ENCODE data around the gene C5orf15.
"Not testable (repeated sequence)": the region's sequence is repeated elsewhere in the genome, so short reads cannot be mapped to it uniquely, and the experiment has no call there.

Gene C5orf15

DNA sequence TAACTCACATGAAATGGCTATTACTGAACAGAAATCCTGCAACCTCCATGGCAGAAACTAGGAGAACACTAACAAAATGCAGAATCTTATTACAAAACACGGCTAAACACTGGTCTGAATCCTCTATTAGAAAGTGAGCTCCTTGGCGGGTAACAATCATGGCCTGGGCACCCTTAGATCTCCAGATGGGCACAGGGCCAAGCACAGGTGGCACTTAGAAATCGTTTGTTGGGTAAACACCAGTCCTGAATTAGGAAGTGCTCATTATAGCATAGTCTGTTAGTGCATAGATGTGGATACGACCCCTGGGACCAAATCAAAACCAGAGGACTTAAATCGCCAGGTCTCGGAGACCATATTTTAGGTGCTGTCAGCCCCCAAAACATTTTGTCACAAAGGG, 22.0 kb upstream of the C5orf15 start:
- Histone ChIP-seq H3K27ac (no peak overlapping the region), H3K4me3 (no peak overlapping the region), H3K9me3 (ENCODE audit: low read depth, low read length) (no peaks in the 10 kb centered on the region), H3K36me3 (ENCODE audit: insufficient read depth, low read length) (peaks cover 56% of the 10 kb centered on the region), H3K9ac (ENCODE audit: insufficient read length) (no peak overlapping the region)
- DNase-seq (ENCODE audit: low read depth, low spot score): no peak
- no peak for TF ChIP-seq POLR2AphosphoS5 (IDR thresholded peaks at IDR 0.05; ENCODE audit: borderline replicate concordance, low read depth, low read length)

DNA sequence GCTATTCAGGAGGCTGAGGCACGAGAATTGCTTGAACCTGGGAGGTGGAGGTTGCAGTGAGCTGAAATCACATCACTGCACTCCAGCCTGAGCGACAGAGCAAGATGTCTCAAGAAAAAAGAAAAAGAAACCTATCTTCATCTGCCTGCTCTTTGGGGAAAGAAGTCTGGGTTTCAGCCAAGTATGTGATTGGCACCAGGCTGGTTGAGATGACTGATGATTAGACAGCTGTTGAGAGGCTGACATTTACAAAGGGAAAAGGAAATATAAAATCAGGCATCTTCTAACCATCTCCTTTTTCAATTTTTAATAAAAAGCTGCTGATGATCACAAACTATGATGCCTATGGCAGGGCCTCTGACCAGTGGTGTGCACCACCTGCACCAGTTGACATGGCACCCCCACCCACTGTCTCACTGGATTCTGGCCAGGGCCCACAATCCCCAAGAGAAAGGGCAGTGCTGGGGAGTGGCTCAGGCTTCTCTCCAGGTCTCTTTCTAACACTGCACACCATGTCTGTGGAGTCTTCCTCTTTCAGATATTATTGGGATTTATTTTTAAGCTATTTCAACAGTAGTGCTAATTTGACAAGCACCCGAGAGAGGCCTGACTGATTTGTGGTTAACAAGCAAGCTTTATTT, 17.2 kb upstream of the C5orf15 start:
- Histone ChIP-seq H3K4me3 (no peak overlapping the region), H3K9ac (ENCODE audit: insufficient read length) (no peak overlapping the region), H3K9me3 (ENCODE audit: low read depth, low read length) (no peaks in the 10 kb centered on the region), H3K36me3 (ENCODE audit: insufficient read depth, low read length) (peaks cover 74% of the 10 kb centered on the region), H3K27ac (no peak overlapping the region)
- no peak for DNase-seq (ENCODE audit: low read depth, low spot score)
- TF ChIP-seq EZH2 (IDR thresholded peaks at IDR 0.05) (no peak), POLR2AphosphoS5 (IDR thresholded peaks at IDR 0.05; ENCODE audit: borderline replicate concordance, low read depth, low read length) (no peak), FOXP2 (optimal IDR thresholded peaks at IDR 0.05; ENCODE audit: control extremely low read depth, extremely low read length, insufficient read depth) (no peak)

DNA sequence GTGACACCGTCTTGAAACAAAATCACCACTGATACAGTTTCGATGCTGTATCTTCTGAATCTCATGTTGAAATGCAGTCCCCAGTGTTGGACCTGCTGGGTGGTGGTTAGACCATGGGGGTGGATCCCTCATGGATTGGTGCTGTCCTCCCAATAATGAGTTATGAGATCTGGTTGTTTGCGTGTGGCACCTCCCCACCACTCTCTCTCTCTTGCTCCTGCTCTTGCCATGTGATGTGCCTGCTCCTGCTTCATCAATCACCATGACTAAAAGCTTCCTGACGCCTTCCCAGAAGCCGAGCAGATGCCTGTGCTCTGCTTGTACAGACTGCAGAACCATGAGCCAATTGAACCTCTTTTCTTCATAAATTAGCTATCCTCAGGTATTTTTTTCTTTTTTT, 15.2 kb upstream of the C5orf15 start:
- Histone ChIP-seq H3K27ac (no peak overlapping the region), H3K36me3 (ENCODE audit: insufficient read depth, low read length) (peaks cover 72% of the 10 kb centered on the region), H3K9ac (ENCODE audit: insufficient read length) (no peak overlapping the region), H3K9me3 (ENCODE audit: low read depth, low read length) (no peaks in the 10 kb centered on the region), H3K4me3 (no peak overlapping the region)
- TF ChIP-seq EZH2 (IDR thresholded peaks at IDR 0.05) (no peak), FOXP2 (optimal IDR thresholded peaks at IDR 0.05; ENCODE audit: control extremely low read depth, extremely low read length, insufficient read depth) (no peak), POLR2AphosphoS5 (IDR thresholded peaks at IDR 0.05; ENCODE audit: borderline replicate concordance, low read depth, low read length) (no peak)
- no peak for DNase-seq (ENCODE audit: low read depth, low spot score)

DNA sequence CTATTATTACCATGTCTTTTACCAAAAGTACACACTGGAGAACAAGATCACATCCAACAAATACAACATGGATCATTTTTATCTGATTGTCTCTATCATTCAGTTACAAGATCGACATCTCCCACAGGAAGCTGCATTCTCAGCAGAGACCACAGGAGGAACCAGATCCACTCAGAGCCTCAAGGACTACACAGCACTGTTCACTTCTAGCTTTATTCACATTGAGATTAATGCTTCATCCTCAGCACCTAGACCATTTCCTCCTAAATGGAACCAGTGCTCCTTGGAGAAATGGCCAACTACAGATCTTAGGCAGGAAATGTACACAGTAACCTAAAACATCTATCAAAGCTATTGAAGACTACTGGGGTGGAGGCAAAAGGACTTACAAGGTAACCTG, 13.3 kb upstream of the C5orf15 start:
- TF ChIP-seq EZH2 (IDR thresholded peaks at IDR 0.05) (no peak), POLR2AphosphoS5 (IDR thresholded peaks at IDR 0.05; ENCODE audit: borderline replicate concordance, low read depth, low read length) (no peak), FOXP2 (optimal IDR thresholded peaks at IDR 0.05; ENCODE audit: control extremely low read depth, extremely low read length, insufficient read depth) (no peak)
- no peaks in the 10 kb centered on the region for H3K9me3 ChIP-seq (ENCODE audit: low read depth, low read length)
- no peak overlapping the region for H3K27ac ChIP-seq
- DNase-seq (ENCODE audit: low read depth, low spot score): no peak
- peaks cover 76% of the 10 kb centered on the region for H3K36me3 ChIP-seq (ENCODE audit: insufficient read depth, low read length)
- no peak overlapping the region for H3K4me3 ChIP-seq
- H3K9ac ChIP-seq (ENCODE audit: insufficient read length): no peak overlapping the region

DNA sequence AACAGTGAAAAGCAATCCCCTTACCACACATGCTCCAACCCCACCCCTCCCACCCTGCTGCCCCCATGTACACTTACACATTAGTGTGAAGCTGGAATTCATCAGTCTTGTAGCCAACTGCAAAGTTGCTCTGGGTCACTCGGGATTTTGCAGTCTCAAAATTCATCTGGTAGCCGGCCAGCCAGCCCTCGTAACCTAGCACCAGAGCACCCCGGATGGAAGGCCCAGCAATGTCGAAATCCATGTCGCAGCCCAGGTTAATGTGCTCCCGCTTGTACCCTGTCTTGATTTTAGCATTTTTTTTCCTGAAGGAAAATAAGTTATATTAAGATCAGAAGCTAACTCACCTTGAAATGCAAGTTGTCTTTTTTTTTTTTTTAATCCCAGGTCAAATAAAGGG, 12.2 kb upstream of the C5orf15 start:
- no peak overlapping the region for H3K9ac ChIP-seq (ENCODE audit: insufficient read length)
- TF ChIP-seq POLR2AphosphoS5 (IDR thresholded peaks at IDR 0.05; ENCODE audit: borderline replicate concordance, low read depth, low read length) (no peak), FOXP2 (optimal IDR thresholded peaks at IDR 0.05; ENCODE audit: control extremely low read depth, extremely low read length, insufficient read depth) (no peak), EZH2 (IDR thresholded peaks at IDR 0.05) (no peak)
- no peak overlapping the region for H3K4me3 ChIP-seq
- no peak for DNase-seq (ENCODE audit: low read depth, low spot score)
- no peaks in the 10 kb centered on the region for H3K9me3 ChIP-seq (ENCODE audit: low read depth, low read length)
- H3K36me3 ChIP-seq (ENCODE audit: insufficient read depth, low read length): peaks cover 72% of the 10 kb centered on the region
- H3K27ac ChIP-seq: no peak overlapping the region

DNA sequence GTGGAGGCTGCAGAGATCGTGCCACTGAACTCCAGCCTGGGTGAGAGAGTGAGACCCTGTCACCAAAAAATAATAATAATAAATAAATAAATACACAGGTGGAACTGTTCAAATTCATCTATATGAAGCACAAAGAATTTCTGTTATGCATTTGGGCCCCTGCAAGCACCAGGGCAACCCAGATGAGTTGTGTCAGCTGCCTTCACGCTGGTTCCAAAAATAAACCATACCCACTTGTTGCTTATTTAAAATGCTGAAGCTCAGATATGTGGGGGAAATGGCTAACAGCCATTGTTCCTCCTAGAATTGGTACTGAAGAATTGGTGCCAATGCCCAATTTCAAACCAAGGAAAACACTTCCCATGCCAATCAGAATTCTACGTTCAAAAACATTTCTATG, 10.5 kb upstream of the C5orf15 start:
- TF ChIP-seq FOXP2 (optimal IDR thresholded peaks at IDR 0.05; ENCODE audit: control extremely low read depth, extremely low read length, insufficient read depth) (no peak), POLR2AphosphoS5 (IDR thresholded peaks at IDR 0.05; ENCODE audit: borderline replicate concordance, low read depth, low read length) (no peak), EZH2 (IDR thresholded peaks at IDR 0.05) (no peak)
- H3K9ac ChIP-seq (ENCODE audit: insufficient read length): no peak overlapping the region
- DNase-seq (ENCODE audit: low read depth, low spot score): no peak
- no peak overlapping the region for H3K27ac ChIP-seq
- peaks cover 79% of the 10 kb centered on the region for H3K36me3 ChIP-seq (ENCODE audit: insufficient read depth, low read length)
- no peak overlapping the region for H3K4me3 ChIP-seq
- no peaks in the 10 kb centered on the region for H3K9me3 ChIP-seq (ENCODE audit: low read depth, low read length)

DNA sequence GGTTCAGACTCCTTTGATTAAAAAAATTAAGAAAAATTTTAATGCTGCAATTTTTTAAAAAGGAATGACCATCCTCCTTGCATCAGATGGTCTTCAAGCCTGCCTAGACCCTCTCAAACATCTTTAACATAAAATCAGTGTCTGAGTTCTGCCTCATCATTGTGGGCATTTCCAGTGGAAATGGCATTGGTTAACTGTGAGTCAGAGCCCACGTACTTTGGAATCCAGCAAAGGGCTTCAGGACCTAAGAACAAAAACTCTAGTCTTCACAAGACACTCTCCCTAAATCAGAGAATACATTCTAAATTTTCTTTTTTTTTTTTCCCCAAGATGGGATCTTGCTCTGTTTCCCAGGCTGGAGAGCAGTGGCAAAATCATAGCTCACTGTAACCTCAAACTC, 9.4 kb upstream of the C5orf15 start:
- no peak overlapping the region for H3K9ac ChIP-seq (ENCODE audit: insufficient read length)
- H3K9me3 ChIP-seq (ENCODE audit: low read depth, low read length): no peaks in the 10 kb centered on the region
- no peak overlapping the region for H3K4me3 ChIP-seq
- TF ChIP-seq EZH2 (IDR thresholded peaks at IDR 0.05): no peak
- no peak for TF ChIP-seq POLR2AphosphoS5 (IDR thresholded peaks at IDR 0.05; ENCODE audit: borderline replicate concordance, low read depth, low read length)
- no peak for TF ChIP-seq FOXP2 (optimal IDR thresholded peaks at IDR 0.05; ENCODE audit: control extremely low read depth, extremely low read length, insufficient read depth)
- no peak overlapping the region for H3K27ac ChIP-seq
- H3K36me3 ChIP-seq (ENCODE audit: insufficient read depth, low read length): peaks cover 81% of the 10 kb centered on the region
- DNase-seq (ENCODE audit: low read depth, low spot score): no peak

DNA sequence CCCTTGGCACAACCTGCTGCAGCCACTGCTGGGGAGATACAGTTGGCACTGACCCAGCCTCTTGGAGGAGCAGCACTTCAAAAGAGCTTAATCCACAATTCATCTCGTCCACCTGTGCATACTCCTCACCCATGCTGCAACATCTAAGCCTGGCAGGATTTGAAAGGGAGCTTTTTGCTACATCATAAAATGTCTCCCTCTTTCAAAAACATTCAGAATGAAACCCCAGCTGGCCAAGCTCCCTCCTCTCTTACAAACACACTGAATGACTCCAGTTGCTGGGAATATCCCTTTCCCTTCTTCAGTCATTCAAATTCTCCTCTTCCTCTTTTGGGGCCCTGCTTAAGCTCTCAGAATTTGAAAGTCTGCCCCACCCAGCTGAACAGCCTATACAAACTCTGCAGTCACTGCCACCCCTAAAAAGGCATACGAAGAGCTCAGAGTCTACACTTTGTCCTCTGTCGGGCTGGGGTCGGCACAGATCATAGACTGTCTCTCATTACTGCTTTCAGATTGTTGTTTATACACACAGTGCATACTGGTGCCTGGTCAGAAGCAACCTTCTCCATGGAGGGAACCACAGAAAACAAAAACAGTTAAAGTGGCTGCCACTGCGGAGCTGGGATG, 8.8 kb upstream of the C5orf15 start:
- TF ChIP-seq FOXP2 (optimal IDR thresholded peaks at IDR 0.05; ENCODE audit: control extremely low read depth, extremely low read length, insufficient read depth): no peak
- TF ChIP-seq POLR2AphosphoS5 (IDR thresholded peaks at IDR 0.05; ENCODE audit: borderline replicate concordance, low read depth, low read length): no peak
- no peak for TF ChIP-seq EZH2 (IDR thresholded peaks at IDR 0.05)
- H3K9me3 ChIP-seq (ENCODE audit: low read depth, low read length): no peaks in the 10 kb centered on the region
- no peak overlapping the region for H3K27ac ChIP-seq
- H3K36me3 ChIP-seq (ENCODE audit: insufficient read depth, low read length): peaks cover 86% of the 10 kb centered on the region
- DNase-seq (ENCODE audit: low read depth, low spot score): no peak
- no peak overlapping the region for H3K9ac ChIP-seq (ENCODE audit: insufficient read length)
- no peak overlapping the region for H3K4me3 ChIP-seq

DNA sequence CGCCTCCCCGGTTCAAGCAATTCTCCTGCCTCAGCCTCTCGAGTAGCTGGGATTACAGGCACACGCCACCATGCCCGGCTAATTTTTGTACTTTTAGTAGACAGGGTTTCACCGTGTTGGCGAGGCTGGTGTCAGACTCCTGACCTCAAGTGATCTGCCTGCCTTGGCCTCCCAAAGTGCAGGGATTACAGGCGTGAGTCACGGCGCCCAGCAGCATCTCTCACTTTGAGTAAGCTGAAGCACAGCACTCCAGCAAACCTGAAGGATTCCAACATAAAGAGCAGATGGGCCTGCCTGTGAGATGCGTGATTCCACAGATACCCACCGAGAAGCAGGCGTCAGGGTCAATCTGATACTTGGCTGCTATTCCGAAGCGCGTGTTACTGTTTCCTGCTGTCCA, 7.1 kb upstream of the C5orf15 start:
- not testable (repeated sequence) for H3K4me3 ChIP-seq; H3K27ac ChIP-seq; H3K9ac ChIP-seq (ENCODE audit: insufficient read length); H3K9me3 ChIP-seq (ENCODE audit: low read depth, low read length); DNase-seq (ENCODE audit: low read depth, low spot score)
- peaks cover 79% of the 10 kb centered on the region for H3K36me3 ChIP-seq (ENCODE audit: insufficient read depth, low read length)
